ENCODE data around the gene ATP2A1.
A peak's percentile ranks its signal among the peaks of the same experiment; 100 is the strongest.
"Not testable (repeated sequence)": the region's sequence is repeated elsewhere in the genome, so short reads cannot be mapped to it uniquely, and the experiment has no call there.

ATP2A1 gene

DNA sequence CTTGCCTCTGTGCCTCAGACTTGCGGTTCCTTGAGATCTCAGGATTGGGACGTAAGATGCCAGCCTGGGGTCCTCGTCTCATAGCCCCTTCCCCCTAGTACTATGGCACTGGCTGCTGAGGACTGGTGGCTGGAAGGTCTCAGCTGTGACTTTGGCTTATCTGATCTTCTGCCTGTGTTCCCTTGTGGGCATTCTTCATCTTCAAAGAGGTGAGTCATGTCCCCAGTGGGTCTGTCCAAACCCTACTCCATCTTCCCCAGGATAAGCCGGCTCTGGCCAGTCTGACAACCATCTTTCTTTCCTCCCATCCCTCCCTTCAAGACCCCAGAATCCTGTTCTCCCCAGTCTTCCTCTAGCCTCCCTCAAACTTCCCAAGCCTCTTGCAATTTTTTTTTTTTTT is 57.1 kb downstream of the ATP2A1 start:
- DNase-seq (ENCODE audit: low read depth, low spot score) = peak; percentile 9

- DNase-seq (ENCODE audit: low read depth, low spot score) = peak; percentile 98
Observed at GRCh38 chr16:28935924-28936783, 57.9 kb downstream of the ATP2A1 start.

DNA sequence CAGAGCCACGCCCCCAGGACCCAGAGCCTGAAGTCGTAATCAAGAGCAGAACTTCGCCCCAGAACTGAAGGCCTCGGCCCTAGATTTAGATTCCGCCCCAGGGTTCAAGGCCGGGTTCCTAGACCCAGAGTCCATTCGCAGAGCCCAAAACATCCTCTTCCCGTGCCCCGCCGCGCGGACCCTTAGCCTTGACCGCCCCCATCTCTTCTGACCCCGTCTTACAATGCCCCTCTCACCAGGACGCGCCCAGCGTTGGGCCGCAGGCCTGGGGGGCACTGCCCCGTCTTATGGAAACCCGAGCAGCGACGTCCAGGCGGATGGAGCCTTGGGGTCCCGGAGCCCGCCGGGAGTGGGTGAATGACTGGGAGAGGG is 58.5 kb downstream of the ATP2A1 start:
- DNase-seq (ENCODE audit: low read depth, low spot score) = no peak

DNA sequence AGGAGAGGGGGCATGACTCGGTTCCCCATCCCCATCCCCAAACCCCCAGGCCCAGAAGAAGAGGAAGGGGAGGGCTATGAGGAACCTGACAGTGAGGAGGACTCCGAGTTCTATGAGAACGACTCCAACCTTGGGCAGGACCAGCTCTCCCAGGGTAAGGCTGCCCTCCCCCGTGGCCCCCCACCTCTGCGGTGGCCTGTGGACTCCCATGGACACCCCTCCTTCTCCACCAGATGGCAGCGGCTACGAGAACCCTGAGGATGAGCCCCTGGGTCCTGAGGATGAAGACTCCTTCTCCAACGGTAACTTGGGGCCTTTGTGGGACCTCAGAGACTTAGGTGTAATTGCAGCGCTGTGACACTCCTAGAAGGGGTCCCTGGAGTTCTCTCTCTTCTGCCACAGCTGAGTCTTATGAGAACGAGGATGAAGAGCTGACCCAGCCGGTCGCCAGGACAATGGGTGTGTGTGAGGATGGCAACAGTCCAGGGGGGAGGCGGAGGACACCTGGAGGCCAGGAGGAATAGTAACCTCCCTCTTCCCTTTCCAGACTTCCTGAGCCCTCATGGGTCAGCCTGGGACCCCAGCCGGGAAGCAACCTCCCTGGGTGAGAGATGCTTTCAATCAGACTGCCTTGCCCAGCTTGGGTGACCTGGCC is 59.1 kb downstream of the ATP2A1 start:
- DNase-seq (ENCODE audit: low read depth, low spot score) = no peak

DNA sequence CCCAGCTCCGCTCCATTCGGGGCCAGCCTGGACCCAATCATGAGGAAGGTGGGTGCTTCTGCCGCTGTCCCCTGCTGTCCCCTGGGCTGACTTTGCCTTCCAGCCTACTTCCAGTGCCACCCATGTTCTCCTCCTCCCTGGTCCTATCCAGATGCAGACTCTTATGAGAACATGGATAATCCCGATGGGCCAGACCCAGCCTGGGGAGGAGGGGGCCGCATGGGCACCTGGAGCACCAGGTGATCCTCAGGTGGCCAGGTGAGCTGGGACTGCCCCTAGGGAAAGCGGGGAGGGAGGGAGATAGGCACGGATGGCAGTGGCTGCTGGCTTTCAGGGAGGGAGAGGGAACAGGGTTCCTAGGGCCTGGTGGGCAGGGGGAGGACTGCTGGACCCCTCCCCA is 60.4 kb downstream of the ATP2A1 start:
- no peak for DNase-seq (ENCODE audit: low read depth, low spot score)

DNA sequence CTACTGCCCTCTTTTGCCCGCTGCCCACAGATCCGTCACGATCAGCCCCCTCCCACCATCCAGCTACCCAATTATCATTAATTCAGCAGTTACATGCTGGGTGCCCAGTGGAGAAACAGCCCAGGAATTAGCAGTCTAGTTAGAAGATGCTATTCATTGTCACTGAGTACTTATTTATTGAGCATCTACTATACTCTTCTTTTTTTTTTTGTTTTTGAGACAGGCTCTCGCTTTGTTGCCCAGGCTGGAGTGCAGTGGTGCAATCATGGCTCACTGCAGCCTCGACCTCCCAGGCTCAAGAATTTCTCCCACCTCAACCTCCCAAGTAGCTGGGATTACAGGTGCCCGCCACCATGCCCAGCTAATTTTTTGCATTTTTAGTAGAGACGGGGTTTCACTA is 61.5 kb downstream of the ATP2A1 start:
- not testable (repeated sequence) for DNase-seq (ENCODE audit: low read depth, low spot score)

DNA sequence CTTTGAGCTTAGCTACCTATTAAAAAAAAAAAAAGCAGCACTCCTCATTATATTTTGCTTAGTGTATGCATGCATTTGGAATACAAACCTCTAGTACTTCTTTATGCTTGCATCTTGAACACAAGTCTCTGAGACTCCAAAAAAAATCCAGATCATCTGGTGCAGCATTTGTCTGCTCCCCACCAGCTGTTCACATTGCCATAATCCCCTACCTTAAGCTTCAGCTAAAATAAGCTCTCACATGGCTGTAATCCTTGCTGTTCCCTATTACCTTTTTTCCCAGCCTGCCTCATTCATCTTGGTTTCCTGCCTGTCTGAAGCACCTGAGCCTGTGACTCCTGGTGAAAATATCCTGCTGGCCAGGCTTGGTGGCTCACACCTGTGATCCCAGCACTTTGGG is 65.0 kb downstream of the ATP2A1 start:
- DNase-seq (ENCODE audit: low read depth, low spot score) = no peak

DNA sequence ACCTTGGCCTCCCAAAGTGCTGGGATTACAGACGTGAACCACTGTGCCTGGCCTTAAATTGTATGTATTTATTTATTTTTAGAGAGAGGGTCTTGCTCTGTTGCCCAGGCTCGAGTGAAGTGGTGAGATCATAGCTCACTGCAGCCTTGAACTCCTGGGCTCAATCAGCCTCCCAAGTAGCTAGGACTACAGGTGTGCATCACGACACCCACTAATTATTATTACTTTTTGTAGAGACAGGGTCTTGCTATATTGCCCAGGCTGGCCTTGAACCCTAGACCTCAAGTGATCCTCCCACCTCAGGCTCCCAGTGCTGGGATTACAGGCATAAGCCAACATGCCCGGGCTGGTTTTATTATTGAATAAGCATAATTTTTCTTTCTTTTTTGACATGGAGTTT is 68.4 kb downstream of the ATP2A1 start:
- no peak for DNase-seq (ENCODE audit: low read depth, low spot score)

DNA sequence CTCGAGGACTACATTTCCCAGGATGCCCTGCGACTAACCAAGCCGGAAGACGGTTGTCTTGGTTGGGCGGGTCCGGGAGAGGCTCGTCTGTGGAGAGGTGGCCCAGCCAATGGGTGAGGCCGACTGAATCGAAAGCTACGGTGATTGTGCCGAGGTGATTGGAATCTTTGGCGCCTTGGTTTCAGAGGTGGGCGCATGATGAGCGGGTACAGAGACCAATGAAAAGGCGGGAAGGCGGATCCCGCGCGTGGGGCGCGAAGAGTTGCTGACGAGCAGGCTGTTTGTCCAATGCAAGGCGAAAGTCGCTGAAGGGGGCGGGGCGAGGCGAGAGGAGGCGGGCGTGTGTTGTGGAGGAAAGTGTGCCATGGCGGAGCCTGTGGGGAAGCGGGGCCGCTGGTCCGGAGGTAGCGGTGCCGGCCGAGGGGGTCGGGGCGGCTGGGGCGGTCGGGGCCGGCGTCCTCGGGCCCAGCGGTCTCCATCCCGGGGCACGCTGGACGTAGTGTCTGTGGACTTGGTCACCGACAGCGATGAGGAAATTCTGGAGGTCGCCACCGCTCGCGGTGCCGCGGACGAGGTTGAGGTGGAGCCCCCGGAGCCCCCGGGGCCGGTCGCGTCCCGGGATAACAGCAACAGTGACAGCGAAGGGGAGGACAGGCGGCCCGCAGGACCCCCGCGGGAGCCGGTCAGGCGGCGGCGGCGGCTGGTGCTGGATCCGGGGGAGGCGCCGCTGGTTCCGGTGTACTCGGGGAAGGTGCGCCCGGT is 72.5 kb downstream of the ATP2A1 start, which contains the start of gene NFATC2IP:
Gene NFATC2IP (plus strand): TSS at position 290 of the 762 bp plus-strand sequence. CDS start 75 bp downstream, at position 365.
- peak; percentile 100 for DNase-seq (ENCODE audit: low read depth, low spot score)

DNA sequence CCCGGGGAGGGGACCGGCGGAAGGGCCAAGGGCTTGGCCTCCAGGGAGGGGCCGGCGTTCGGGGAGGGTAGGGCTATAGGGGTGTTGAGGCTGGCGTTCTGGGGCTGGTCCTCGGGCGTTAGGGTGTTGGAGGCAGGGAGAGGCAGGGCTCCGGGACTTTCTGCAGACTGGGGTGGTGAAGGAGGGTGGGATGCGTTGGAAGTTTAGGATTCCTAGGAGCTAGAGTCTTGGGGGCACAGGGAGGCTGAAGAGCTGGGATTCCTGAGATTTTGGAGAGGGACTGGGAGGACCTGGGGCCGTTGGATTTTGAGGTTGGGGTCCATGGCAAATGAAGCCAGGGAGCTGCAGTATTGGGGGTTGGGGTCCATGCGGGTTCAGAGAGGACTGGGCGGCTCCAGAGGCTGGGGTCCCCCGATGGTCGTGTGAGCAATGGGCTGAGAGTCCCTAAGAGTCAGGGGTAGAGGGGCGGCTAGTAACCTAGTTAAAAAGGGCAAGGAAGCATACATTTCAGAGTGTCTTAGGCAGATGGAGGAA is 73.2 kb downstream of the ATP2A1 start:
- DNase-seq (ENCODE audit: low read depth, low spot score) = no peak

Measured in ELF-1 (cell line).